ENCODE measurements around the gene C1QTNF2.

C1QTNF2 gene

DNA sequence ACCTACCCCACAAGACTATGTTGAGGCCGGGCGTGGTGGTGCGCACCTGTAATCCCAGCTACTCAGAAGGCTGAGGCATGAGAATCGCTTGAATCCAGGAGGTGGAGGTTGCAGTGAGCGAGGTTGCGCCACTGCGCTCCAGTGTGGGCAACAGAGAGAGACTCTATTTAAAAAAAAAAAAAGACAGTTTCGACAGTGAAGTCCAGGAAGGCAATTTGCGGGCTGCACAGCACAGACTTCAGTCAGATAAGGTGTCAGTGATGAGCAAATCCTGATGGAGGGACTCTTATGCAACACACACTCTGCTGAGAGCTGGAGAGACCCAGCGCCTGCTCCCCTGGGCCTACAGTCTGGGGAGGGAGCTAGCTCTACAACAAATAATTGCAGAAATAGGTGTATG lies 72.2 kb downstream of the C1QTNF2 start:
- no peak for DNase-seq

DNA sequence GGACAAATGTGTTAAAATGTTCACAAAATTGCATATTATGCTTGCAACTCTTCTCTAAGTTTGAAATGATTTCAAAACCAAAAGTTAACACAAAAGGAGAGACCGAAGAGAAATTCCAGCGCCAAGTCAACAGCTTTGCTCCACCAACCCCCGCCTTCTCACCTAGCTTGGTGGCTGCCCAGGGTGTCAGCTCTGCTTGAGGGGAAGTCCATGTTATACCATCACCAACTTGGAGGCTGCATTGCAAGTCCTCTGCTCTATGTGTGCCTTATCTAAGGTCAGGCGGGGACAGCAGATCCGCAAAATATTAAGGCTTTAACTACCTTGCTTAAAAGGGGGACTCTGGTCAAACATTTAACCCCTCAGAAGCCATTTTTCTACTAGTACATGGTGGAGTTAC lies 72.7 kb downstream of the C1QTNF2 start:
- DNase-seq, result no peak
